Stomach (tissue), 4 donors: Measurements from ENCODE around the gene RGS6.

Experiments used
- POLR2A ChIP-seq, 4 donors: fragments of 450-650 bp; IDR thresholded peaks; one replicate each; pipeline ENCODE4 v1.6.1; 2016; ENCODE audit warnings: antibody characterized with exemption in 4 of 4, control low read depth in 2 of 4, mild to moderate bottlenecking in 1 of 4, moderate library complexity in 1 of 4
- POLR2AphosphoS5 ChIP-seq, 3 donors: sonication (generic); formaldehyde crosslinking; IDR thresholded peaks; one replicate each; pipeline ENCODE4 v1.6.1; 2016; ENCODE audit warnings: antibody characterized with exemption in 3 of 3
- TF ChIP-seq, protein P1 (sequence below), 7 experiments: fragments of 450-650 bp in 4 of 7; fragments of 200-600 bp in 3 of 7; sonication (generic) in 3 of 7; IDR thresholded peaks; one replicate each; pipeline ENCODE4 v1.5.1; 2016 to 2019; ENCODE audit warnings: antibody characterized with exemption in 7 of 7, control low read depth in 2 of 7, mild to moderate bottlenecking in 1 of 7

- TF ChIP-seq, protein P1, sequence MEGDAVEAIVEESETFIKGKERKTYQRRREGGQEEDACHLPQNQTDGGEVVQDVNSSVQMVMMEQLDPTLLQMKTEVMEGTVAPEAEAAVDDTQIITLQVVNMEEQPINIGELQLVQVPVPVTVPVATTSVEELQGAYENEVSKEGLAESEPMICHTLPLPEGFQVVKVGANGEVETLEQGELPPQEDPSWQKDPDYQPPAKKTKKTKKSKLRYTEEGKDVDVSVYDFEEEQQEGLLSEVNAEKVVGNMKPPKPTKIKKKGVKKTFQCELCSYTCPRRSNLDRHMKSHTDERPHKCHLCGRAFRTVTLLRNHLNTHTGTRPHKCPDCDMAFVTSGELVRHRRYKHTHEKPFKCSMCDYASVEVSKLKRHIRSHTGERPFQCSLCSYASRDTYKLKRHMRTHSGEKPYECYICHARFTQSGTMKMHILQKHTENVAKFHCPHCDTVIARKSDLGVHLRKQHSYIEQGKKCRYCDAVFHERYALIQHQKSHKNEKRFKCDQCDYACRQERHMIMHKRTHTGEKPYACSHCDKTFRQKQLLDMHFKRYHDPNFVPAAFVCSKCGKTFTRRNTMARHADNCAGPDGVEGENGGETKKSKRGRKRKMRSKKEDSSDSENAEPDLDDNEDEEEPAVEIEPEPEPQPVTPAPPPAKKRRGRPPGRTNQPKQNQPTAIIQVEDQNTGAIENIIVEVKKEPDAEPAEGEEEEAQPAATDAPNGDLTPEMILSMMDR (IDR thresholded peaks at IDR 0.05) = no peak
- TF ChIP-seq POLR2A (IDR thresholded peaks at IDR 0.05) (no peak), POLR2AphosphoS5 (IDR thresholded peaks at IDR 0.05) (no peak)
Observed at GRCh38 chr14:72264716-72265115, 332.5 kb downstream of the RGS6 start.
